AG20443 (cell line): ENCODE results near the gene STK40.
A peak's percentile ranks its signal among the peaks of the same experiment; 100 is the strongest.

ENCODE experiments used
- DNase-seq: peaks from one replicate; pipeline ENCODE4 v3.0.0; 2012; ENCODE audit warnings: low spot score, mixed read lengths

Gene STK40

GRCh38 chr1:36372617-36373016, 13.1 kb downstream of the STK40 start:
- no peak for DNase-seq

- peak; percentile 85 for DNase-seq
Observed at GRCh38 chr1:36369061-36369861, 16.5 kb downstream of the STK40 start.

GRCh38 chr1:36367798-36368197, 17.9 kb downstream of the STK40 start:
- no peak for DNase-seq

- DNase-seq = no peak
Observed at GRCh38 chr1:36367066-36367465, 18.7 kb downstream of the STK40 start.

- DNase-seq = no peak
Observed at GRCh38 chr1:36366091-36366661, 19.5 kb downstream of the STK40 start.

GRCh38 chr1:36365381-36365780, 20.3 kb downstream of the STK40 start:
- DNase-seq = peak; percentile 67

GRCh38 chr1:36359911-36360550, 25.7 kb downstream of the STK40 start:
- no peak for DNase-seq

- no peak for DNase-seq
Observed at GRCh38 chr1:36359383-36359782, 26.3 kb downstream of the STK40 start.

GRCh38 chr1:36358514-36359084, 27.1 kb downstream of the STK40 start:
- DNase-seq = no peak

GRCh38 chr1:36355811-36356210, 29.9 kb downstream of the STK40 start:
- DNase-seq = no peak

GRCh38 chr1:36354486-36354885, 31.2 kb downstream of the STK40 start:
- no peak for DNase-seq

GRCh38 chr1:36352910-36353878, 32.5 kb downstream of the STK40 start:
- DNase-seq = peak; percentile 81

GRCh38 chr1:36352125-36352909, 33.4 kb downstream of the STK40 start:
- peak; percentile 29 for DNase-seq

- peak; percentile 87 for DNase-seq
Observed at GRCh38 chr1:36351227-36351977, 34.3 kb downstream of the STK40 start.

- DNase-seq = peak; percentile 89
Observed at GRCh38 chr1:36350659-36351226, 35.0 kb downstream of the STK40 start.

- DNase-seq = peak; percentile 48
Observed at GRCh38 chr1:36349839-36350238, 35.9 kb downstream of the STK40 start.

GRCh38 chr1:36349241-36349671, 36.5 kb downstream of the STK40 start:
- DNase-seq = peak; percentile 31

GRCh38 chr1:36346741-36347370, 38.9 kb downstream of the STK40 start:
- no peak for DNase-seq

GRCh38 chr1:36345353-36345752, 40.4 kb downstream of the STK40 start:
- DNase-seq = no peak
